ENCODE results near the gene TRIM49B. TPM values are rescaled to one million over a fixed set of nuclear protein-coding genes. Genes with fewer than 3 reads are reported as not detected.
"Not testable (repeated sequence)": the region's sequence is repeated elsewhere in the genome, so short reads cannot be mapped to it uniquely, and the experiment has no call there.

The TRIM49B gene
- polyA plus RNA-seq (2013, experiment 1 of 2) = not detected
- polyA plus RNA-seq (2013, experiment 2 of 2) = not detected

- not testable (repeated sequence) for H3K36me3 ChIP-seq (ENCODE audit: insufficient read depth, low read length); H3K27me3 ChIP-seq (ENCODE audit: insufficient read depth, low read length); H3K27ac ChIP-seq (ENCODE audit: low read depth, low read length); H3K4me3 ChIP-seq (ENCODE audit: low read length); H3K9ac ChIP-seq (ENCODE audit: low read depth, low read length); H3K4me1 ChIP-seq (ENCODE audit: insufficient read depth, low read length)
- WGBS = 80% methylated on average over 1 of the region's 2 CpGs
- H3K9me3 ChIP-seq (ENCODE audit: insufficient read depth, low read depth, low read length) = peaks cover 50% of the 10 kb centered on the region
These were observed at the start of gene TRIM49B for GRCh38 chr11:49028523-49028922. TSS of gene TRIM49B (plus strand) at chr11:49028823. CDS start at chr11:49031600, 2,777 bp downstream.

GRCh38 chr11:48983785-48984184, 44.8 kb upstream of the TRIM49B start, which contains the start of gene TRIM51G:
TSS of gene TRIM51G (minus strand) at chr11:48983885. CDS start at chr11:48981695, 2,190 bp downstream.
- not testable (repeated sequence) for H3K27ac ChIP-seq (ENCODE audit: low read depth, low read length); H3K36me3 ChIP-seq (ENCODE audit: insufficient read depth, low read length); H3K9ac ChIP-seq (ENCODE audit: low read depth, low read length); H3K27me3 ChIP-seq (ENCODE audit: insufficient read depth, low read length); H3K4me3 ChIP-seq (ENCODE audit: low read length); H3K4me1 ChIP-seq (ENCODE audit: insufficient read depth, low read length)
- peaks cover 37% of the 10 kb centered on the region for H3K9me3 ChIP-seq (ENCODE audit: insufficient read depth, low read depth, low read length)

GRCh38 chr11:49048229-49048628, 19.6 kb downstream of the TRIM49B start:
- not testable (repeated sequence) for H3K9ac ChIP-seq (ENCODE audit: low read depth, low read length); H3K4me1 ChIP-seq (ENCODE audit: insufficient read depth, low read length); H3K27ac ChIP-seq (ENCODE audit: low read depth, low read length); H3K27me3 ChIP-seq (ENCODE audit: insufficient read depth, low read length); H3K36me3 ChIP-seq (ENCODE audit: insufficient read depth, low read length); H3K4me3 ChIP-seq (ENCODE audit: low read length)
- peaks cover 51% of the 10 kb centered on the region for H3K9me3 ChIP-seq (ENCODE audit: insufficient read depth, low read depth, low read length)
- 94% methylated on average over 28 of the region's 28 CpGs for WGBS

- not testable (repeated sequence) for H3K36me3 ChIP-seq (ENCODE audit: insufficient read depth, low read length); H3K9ac ChIP-seq (ENCODE audit: low read depth, low read length); H3K4me3 ChIP-seq (ENCODE audit: low read length); H3K4me1 ChIP-seq (ENCODE audit: insufficient read depth, low read length); H3K27me3 ChIP-seq (ENCODE audit: insufficient read depth, low read length); H3K27ac ChIP-seq (ENCODE audit: low read depth, low read length)
- peaks cover 59% of the 10 kb centered on the region for H3K9me3 ChIP-seq (ENCODE audit: insufficient read depth, low read depth, low read length)
- WGBS = 93% methylated on average over 37 of the region's 38 CpGs
These were observed 21.2 kb downstream of the TRIM49B start for GRCh38 chr11:49049821-49050220.

GRCh38 chr11:49059012-49059411, 30.4 kb downstream of the TRIM49B start, which contains the start of gene TRIM64C:
TSS of gene TRIM64C (minus strand) at chr11:49059112. CDS start at chr11:49059112, 0 bp downstream.
- H3K36me3 ChIP-seq (ENCODE audit: insufficient read depth, low read length); H3K4me3 ChIP-seq (ENCODE audit: low read length); H3K27ac ChIP-seq (ENCODE audit: low read depth, low read length); H3K4me1 ChIP-seq (ENCODE audit: insufficient read depth, low read length); H3K27me3 ChIP-seq (ENCODE audit: insufficient read depth, low read length); H3K9ac ChIP-seq (ENCODE audit: low read depth, low read length): not testable (repeated sequence)
- H3K9me3 ChIP-seq (ENCODE audit: insufficient read depth, low read depth, low read length) = peaks cover 81% of the 10 kb centered on the region
- 74% methylated on average over 5 of the region's 5 CpGs for WGBS

- not testable (repeated sequence) for H3K36me3 ChIP-seq (ENCODE audit: insufficient read depth, low read length); H3K4me1 ChIP-seq (ENCODE audit: insufficient read depth, low read length); H3K9ac ChIP-seq (ENCODE audit: low read depth, low read length); H3K27me3 ChIP-seq (ENCODE audit: insufficient read depth, low read length); H3K27ac ChIP-seq (ENCODE audit: low read depth, low read length); H3K4me3 ChIP-seq (ENCODE audit: low read length)
- WGBS = 57% methylated on average over 5 of the region's 5 CpGs
- H3K9me3 ChIP-seq (ENCODE audit: insufficient read depth, low read depth, low read length) = peaks cover 76% of the 10 kb centered on the region
These were observed 41.3 kb downstream of the TRIM49B start for GRCh38 chr11:49069897-49070296.
